PC-3 (cell line): ENCODE measurements around the gene TCOF1. TPM values are rescaled to one million over a fixed set of nuclear protein-coding genes. Genes with fewer than 3 reads are reported as not detected.

Source experiments
- ATAC-seq: fragments of 200-7000 bp; cut with Tn5 transposase; 2 replicates; pipeline ENCODE4 v1.9.1; 2020; ENCODE audit warnings: mild to moderate bottlenecking, moderate library complexity
- BruUV-seq: library from RNA; stranded (reverse); fragments of 400-500 nt; replicated peaks from 2 replicates; lab custom pipeline; 2021; lab: Mats Ljungman, UMichigan
- CTCF ChIA-PET: fragments of 300-600 bp; sonication (Branson Sonifier 250); formaldehyde crosslinking; loops from one replicate; lab custom pipeline; 2022; ENCODE audit warnings: antibody characterized with exemption; lab: Charles Lee
- POLR2A ChIA-PET: fragments of 300-600 bp; sonication (Branson Sonifier 250); formaldehyde crosslinking; loops from one replicate; lab custom pipeline; 2022; ENCODE audit warnings: antibody characterized with exemption; ENCODE audit not compliant: unreplicated experiment; lab: Charles Lee
- DNase-seq: peaks from one replicate; pipeline ENCODE4 v3.0.0-alpha.2; 2015
- H2AFZ ChIP-seq: fragments of 300-600 bp; sonication (generic); 2 replicates; pipeline ENCODE4 v1.6.0; 2016; ENCODE audit warnings: antibody characterized with exemption, low read length
- H3F3A ChIP-seq: fragments of 300-600 bp; sonication (generic); one replicate; pipeline ENCODE4 v1.6.0; 2017; ENCODE audit warnings: antibody characterized with exemption, low read length, control low read depth, mild to moderate bottlenecking; ENCODE audit not compliant: unreplicated experiment
- H3K27ac ChIP-seq: fragments of 300-600 bp; sonication (generic); 2 replicates; pipeline ENCODE4 v1.5.1; 2016; ENCODE audit warnings: mild to moderate bottlenecking, low read length
- H3K27me3 ChIP-seq: fragments of 300-600 bp; sonication (generic); 2 replicates; pipeline ENCODE4 v1.6.1; 2016; ENCODE audit warnings: low read length, mixed read lengths
- H3K36me3 ChIP-seq: fragments of 300-600 bp; sonication (generic); 2 replicates; pipeline ENCODE4 v1.6.1; 2016; ENCODE audit warnings: low read depth, mixed run types, low read length, mixed read lengths
- H3K4me1 ChIP-seq: fragments of 300-600 bp; sonication (generic); 2 replicates; pipeline ENCODE4 v1.5.1; 2016; ENCODE audit warnings: low read length; ENCODE audit not compliant: insufficient read depth
- H3K4me2 ChIP-seq: fragments of 300-600 bp; sonication (generic); 2 replicates; pipeline ENCODE4 v1.6.0; 2016; ENCODE audit warnings: low read length
- H3K4me3 ChIP-seq: fragments of 300-600 bp; sonication (generic); 2 replicates; pipeline ENCODE4 v1.5.1; 2016; ENCODE audit warnings: mild to moderate bottlenecking, low read length, mixed read lengths
- H3K79me2 ChIP-seq: fragments of 300-600 bp; sonication (generic); 2 replicates; pipeline ENCODE4 v1.6.1; 2017; ENCODE audit warnings: low read length, mixed read lengths
- H3K9ac ChIP-seq: fragments of 300-600 bp; sonication (generic); 2 replicates; pipeline ENCODE4 v1.6.0; 2016; ENCODE audit warnings: mild to moderate bottlenecking, low read length
- H3K9me2 ChIP-seq: fragments of 300-600 bp; sonication (generic); replicated peaks from 2 replicates; pipeline ENCODE4 v1.6.1; 2016; ENCODE audit warnings: mixed run types, low read length, mixed read lengths
- H3K9me3 ChIP-seq: fragments of 300-600 bp; sonication (generic); 2 replicates; pipeline ENCODE4 v1.6.1; 2016; ENCODE audit warnings: low read length, mixed read lengths
- H4K20me1 ChIP-seq: fragments of 300-600 bp; sonication (generic); 2 replicates; pipeline ENCODE4 v1.6.1; 2016; ENCODE audit warnings: low read length, mixed read lengths
- CTCF ChIP-seq: fragments of 300-600 bp; sonication (generic); conservative IDR thresholded peaks from 2 replicates; pipeline ENCODE4 v1.5.1; 2017; ENCODE audit warnings: antibody characterized with exemption, low read depth, mild to moderate bottlenecking, low read length
- EZH2 ChIP-seq: fragments of 300-600 bp; sonication (generic); IDR thresholded peaks from one replicate; pipeline ENCODE4 v1.6.1; 2017; ENCODE audit warnings: antibody characterized with exemption, mild to moderate bottlenecking, low read length; ENCODE audit not compliant: unreplicated experiment
- EZH2phosphoT487 ChIP-seq: fragments of 300-600 bp; sonication (generic); IDR thresholded peaks from 2 replicates; pipeline ENCODE4 v1.6.1; 2018; ENCODE audit warnings: mild to moderate bottlenecking, antibody characterized with exemption, low read length, borderline replicate concordance
- intact Hi-C: fragments of 100-400 bp; cut with micrococcal nuclease; formaldehyde crosslinking; loops from 2 replicates; pipeline ENCODE4 v1.9.0; 2023
- total RNA-seq: library from RNA; depleted of rRNA; stranded (reverse); fragments of >200 nt; gene quantifications from 2 replicates; pipeline ENCODE4 v1.2.3, GENCODE V29; 2014

The TCOF1 gene
- total RNA-seq, 1 experiment from 2014 or later, result 113 TPM

GRCh38 chr5:150342583-150342982, 14.9 kb upstream of the TCOF1 start:
- Histone ChIP-seq H3K27ac (no peak overlapping the region), H3K9me2 (peaks cover 1% of the 10 kb centered on the region; the same call in 1 of the 2 replicates), H3K4me3 (no peak overlapping the region), H3K9me3 (no peaks in the 10 kb centered on the region), H4K20me1 (no peaks in the 10 kb centered on the region), H3K4me2 (no peak overlapping the region), H3F3A (no peaks in the 10 kb centered on the region), H3K79me2 (no peaks in the 10 kb centered on the region), H3K9ac (no peak overlapping the region), H3K36me3 (no peaks in the 10 kb centered on the region), H2AFZ (no peak overlapping the region), H3K27me3 (no peaks in the 10 kb centered on the region), H3K4me1 (no peaks in the 10 kb centered on the region)
- intact Hi-C loops, result no loop called here
- no TSS peak for BruUV-seq
- POLR2A ChIA-PET, result no interaction called here
- no peak for ATAC-seq
- TF ChIP-seq CTCF, result no peak
- no peak for TF ChIP-seq EZH2phosphoT487
- no peak for TF ChIP-seq EZH2
- CTCF ChIA-PET, result interaction anchor here (0.6 kb wide), 1 partner anchor 276 kb away, joined by 3 read pairs; no protein-coding TSS in a partner anchor
- DNase-seq, result no peak

- TF ChIP-seq CTCF (no peak), EZH2phosphoT487 (no peak), EZH2 (no peak)
- H3K9me3 ChIP-seq, result no peaks in the 10 kb centered on the region
- intact Hi-C loops, result no loop called here
- no peak overlapping the region for H3K9ac ChIP-seq
- no peaks in the 10 kb centered on the region for H4K20me1 ChIP-seq
- no peaks in the 10 kb centered on the region for H3K9me2 ChIP-seq
- no peak overlapping the region for H3K27ac ChIP-seq
- H3K4me1 ChIP-seq, result no peaks in the 10 kb centered on the region
- no peaks in the 10 kb centered on the region for H3K36me3 ChIP-seq
- POLR2A ChIA-PET, result no interaction called here
- BruUV-seq, result no TSS peak
- H3K4me2 ChIP-seq, result no peak overlapping the region
- CTCF ChIA-PET, result no interaction called here
- no peak overlapping the region for H3K4me3 ChIP-seq
- ATAC-seq (no peak), DNase-seq (no peak)
- no peak overlapping the region for H2AFZ ChIP-seq
- H3K79me2 ChIP-seq, result no peaks in the 10 kb centered on the region
- no peaks in the 10 kb centered on the region for H3F3A ChIP-seq
- H3K27me3 ChIP-seq, result no peaks in the 10 kb centered on the region
Measured at GRCh38 chr5:150343994-150344631, 13.4 kb upstream of the TCOF1 start.

GRCh38 chr5:150345716-150346115, 11.8 kb upstream of the TCOF1 start:
- TF ChIP-seq EZH2phosphoT487, result no peak
- TF ChIP-seq EZH2, result no peak
- no peak for TF ChIP-seq CTCF
- Histone ChIP-seq H3K9me3 (no peaks in the 10 kb centered on the region), H3K4me3 (no peak overlapping the region), H3K27me3 (no peaks in the 10 kb centered on the region), H3F3A (no peaks in the 10 kb centered on the region), H3K9ac (no peak overlapping the region), H2AFZ (no peak overlapping the region), H3K27ac (no peak overlapping the region), H3K4me2 (no peak overlapping the region), H3K9me2 (no peaks in the 10 kb centered on the region), H3K36me3 (no peaks in the 10 kb centered on the region), H3K4me1 (peaks cover 1% of the 10 kb centered on the region), H3K79me2 (no peaks in the 10 kb centered on the region), H4K20me1 (no peaks in the 10 kb centered on the region)
- CTCF ChIA-PET, result no interaction called here
- no TSS peak for BruUV-seq
- no peak for ATAC-seq
- intact Hi-C loops, result no loop called here
- no peak for DNase-seq
- POLR2A ChIA-PET, result no interaction called here
